A172 (cell line): Measurements from ENCODE around the gene POU2AF3. TPM values are rescaled to one million over a fixed set of nuclear protein-coding genes. Genes with fewer than 3 reads are reported as not detected.
"Not testable (repeated sequence)": the region's sequence is repeated elsewhere in the genome, so short reads cannot be mapped to it uniquely, and the experiment has no call there.

ENCODE experiments used
- DNase-seq: peaks from one replicate; pipeline ENCODE4 v3.0.0-alpha.2; 2015; ENCODE audit warnings: low spot score
- total RNA-seq: library from RNA; depleted of rRNA; stranded (reverse); fragments of >200 nt; shearing (Covaris generic); gene quantifications from 2 replicates; pipeline ENCODE4 v1.2.3, GENCODE V29; 2014; rRNA removed

The POU2AF3 gene
- total RNA-seq = not detected in 2 replicates

GRCh38 chr11:111298413-111299100 lies at the start of gene POU2AF3:
Gene POU2AF3, plus strand, starts transcription at chr11:111298546. Its CDS starts 36 bp downstream, at chr11:111298582.
- no peak for DNase-seq

GRCh38 chr11:111250936-111251335 lies 47.4 kb upstream of the POU2AF3 start:
- no peak for DNase-seq

- DNase-seq = no peak
Observed at GRCh38 chr11:111253131-111253530, 45.2 kb upstream of the POU2AF3 start.

GRCh38 chr11:111253630-111254029 lies 44.7 kb upstream of the POU2AF3 start:
- no peak for DNase-seq

DNA sequence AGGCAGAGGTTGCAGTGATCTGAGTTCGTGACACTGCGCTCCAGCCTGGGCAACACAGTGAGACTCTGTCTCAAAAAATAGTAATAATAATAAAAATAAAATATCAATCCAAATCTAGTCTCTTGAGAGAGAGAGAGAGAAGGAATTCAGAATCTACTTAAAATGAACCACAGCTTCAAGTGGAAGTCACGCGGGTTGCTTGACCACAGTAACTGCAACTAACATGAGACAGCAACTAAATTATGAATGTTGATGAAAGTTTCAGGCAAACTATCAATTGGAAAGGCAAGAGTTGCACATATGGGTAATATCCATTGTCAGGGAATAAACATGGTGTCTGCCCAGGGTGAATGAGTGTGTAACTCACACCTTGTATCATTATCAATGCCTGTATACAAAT lies 40.3 kb upstream of the POU2AF3 start:
- no peak for DNase-seq

DNA sequence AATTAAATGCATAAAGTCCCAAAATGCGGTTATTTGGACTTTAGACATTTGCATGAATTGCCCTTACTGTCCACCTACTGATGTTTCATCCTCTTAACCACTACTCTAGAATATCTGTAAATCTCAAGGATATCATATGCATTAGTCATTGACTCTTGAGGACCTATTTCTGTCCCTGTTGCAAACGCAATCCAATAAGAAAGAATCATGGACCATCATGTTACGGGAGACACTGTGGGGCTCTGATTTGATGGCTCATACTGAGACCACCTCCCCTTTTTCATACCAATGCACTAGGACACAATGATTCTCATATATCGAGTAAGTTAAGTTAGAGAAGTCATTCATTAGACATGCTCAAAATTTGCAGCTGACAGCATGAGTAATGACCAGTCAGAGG lies 38.5 kb upstream of the POU2AF3 start:
- no peak for DNase-seq

- DNase-seq = no peak
Observed at GRCh38 chr11:111260811-111261210, 37.5 kb upstream of the POU2AF3 start.

- DNase-seq = no peak
Observed at GRCh38 chr11:111264646-111265045, 33.7 kb upstream of the POU2AF3 start.

GRCh38 chr11:111265421-111265820 lies 32.9 kb upstream of the POU2AF3 start:
- DNase-seq = no peak

GRCh38 chr11:111268303-111268702 lies 30.0 kb upstream of the POU2AF3 start:
- not testable (repeated sequence) for DNase-seq

DNA sequence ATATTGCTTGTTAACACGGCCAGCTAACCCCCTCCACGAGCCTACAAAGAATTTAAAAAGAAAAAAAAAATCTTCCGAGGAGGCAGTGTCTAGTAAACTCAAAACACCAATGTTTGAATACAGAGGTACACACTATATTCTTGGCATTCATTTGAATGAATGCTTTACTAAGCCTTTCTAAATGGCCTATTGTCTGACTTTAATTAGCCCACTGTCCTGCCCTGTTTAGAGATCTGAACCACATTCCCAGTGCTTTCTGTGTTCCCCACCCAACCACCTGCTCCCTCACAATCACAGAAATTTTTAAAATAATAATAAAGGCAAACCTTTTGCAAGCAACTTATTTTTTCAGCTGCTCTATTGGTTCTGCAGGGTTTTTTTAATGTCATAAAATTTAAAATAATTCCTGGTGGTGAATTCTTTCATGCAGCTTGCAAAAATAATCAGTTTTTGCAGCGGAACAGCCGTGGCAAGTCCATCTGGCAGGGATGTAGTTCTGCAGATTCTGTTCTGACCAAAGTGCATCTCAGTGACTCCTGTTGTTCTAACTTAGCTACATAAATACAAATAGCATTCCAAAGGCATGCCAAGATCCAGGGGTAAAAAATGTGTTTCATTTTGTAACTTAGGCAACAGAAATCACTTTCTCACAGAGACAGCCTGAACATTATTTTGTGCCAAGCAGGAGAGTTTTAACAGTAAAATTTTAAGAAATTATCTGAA lies 29.0 kb upstream of the POU2AF3 start:
- DNase-seq = no peak

DNA sequence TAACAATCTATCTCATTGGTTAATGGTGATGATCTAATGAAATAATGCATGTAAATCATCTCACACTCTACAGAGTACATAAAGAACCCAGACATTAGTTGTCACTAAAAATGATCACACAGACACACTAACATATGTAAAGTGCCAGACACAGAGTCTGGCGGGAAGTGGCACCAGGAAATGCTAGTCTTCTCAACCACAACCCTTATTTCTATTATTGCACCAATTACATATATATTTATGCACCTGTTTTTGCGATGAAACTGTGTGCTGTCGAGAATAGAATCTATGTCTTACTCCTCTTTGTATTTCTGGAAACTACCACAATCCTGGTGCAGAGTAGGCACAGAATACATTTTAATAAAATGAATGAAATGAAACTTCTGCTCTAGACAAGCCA lies 25.9 kb upstream of the POU2AF3 start:
- DNase-seq = no peak

DNA sequence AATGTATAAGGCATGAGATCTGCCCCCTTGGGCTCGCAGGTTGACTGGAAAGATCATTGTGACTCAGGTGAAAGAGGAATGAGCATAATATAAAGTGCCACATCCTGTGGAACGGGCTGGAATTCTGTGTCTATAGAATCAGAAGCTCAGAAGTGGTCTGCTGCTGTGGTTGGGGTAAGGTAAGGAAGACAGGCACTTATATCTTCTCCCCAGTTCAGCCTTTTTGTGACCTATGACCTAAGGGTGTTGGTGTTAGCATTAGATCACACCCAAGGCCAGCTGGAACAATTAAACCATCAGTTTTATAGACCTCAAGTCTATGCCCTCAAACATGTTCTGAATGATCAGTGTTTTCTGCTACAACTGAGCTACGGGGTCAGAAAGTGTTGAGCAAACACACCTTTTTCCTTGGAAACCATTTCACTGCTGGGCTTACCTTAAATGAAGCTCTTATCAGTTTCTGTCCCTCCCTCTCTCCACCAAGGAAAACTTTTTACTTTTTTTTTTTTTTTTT lies 15.7 kb upstream of the POU2AF3 start:
- no peak for DNase-seq

DNA sequence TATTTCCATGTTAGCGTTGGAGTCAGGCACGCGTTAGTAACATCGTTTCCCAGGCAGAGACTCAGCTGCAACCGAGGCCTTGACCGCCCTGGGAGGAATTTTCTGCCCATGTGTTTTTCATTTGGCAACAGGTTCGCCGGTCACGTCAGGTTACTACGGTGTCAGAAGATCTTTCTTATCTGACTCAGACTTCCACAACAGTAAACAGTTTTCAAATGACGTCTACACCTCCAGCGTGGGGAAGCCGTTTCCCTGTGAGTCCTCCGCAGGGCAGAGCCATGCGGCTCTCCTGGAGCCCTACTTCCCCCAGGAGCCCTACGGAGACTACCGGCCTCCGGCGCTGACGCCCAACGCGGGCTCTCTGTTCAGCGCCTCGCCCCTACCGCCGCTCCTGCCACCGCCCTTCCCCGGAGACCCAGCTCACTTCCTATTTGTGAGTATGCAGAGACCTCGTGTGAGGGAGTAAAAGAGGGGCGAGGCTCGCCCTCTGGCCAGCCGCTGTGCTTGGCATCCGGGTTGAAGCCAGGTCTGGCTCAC lies 14.3 kb upstream of the POU2AF3 start:
- no peak for DNase-seq

- DNase-seq = no peak
Observed at GRCh38 chr11:111285189-111286091, 12.9 kb upstream of the POU2AF3 start.

DNA sequence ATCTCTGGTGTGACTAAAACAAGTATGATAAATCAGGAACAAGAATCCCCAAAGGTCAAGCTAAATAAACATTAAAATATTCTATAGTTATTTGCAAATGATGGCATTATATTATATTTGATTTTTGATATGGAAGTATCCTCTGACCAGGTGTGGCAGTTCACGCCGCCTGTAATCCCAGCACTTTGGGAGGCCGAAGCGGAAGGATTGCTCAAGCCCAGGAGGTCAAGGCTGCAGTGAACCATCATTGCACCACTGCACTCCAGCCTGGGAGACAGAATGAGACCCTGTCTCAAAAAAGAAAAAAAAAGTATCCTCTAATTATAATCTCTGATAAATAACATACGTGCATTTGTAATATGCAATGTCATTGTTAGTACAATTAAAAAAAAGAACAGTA lies 6.6 kb upstream of the POU2AF3 start:
- DNase-seq = no peak

DNA sequence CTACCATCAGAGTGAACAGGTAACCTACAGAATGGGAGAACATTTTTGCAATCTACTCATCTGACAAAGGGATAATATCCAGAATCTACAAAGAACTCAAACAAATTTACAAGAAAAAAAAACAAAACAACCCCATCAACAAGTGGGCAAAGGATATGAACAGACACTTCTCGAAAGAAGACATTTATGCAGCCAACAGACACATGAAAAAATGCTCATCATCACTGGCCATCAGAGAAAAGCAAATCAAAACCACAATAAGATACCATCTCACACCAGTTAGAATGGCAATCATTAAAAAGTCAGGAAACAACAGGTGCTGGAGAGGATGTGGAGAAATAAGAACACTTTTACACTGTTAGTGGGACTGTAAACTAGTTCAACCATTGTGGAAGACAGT lies 5.9 kb upstream of the POU2AF3 start:
- DNase-seq = not testable (repeated sequence)

DNA sequence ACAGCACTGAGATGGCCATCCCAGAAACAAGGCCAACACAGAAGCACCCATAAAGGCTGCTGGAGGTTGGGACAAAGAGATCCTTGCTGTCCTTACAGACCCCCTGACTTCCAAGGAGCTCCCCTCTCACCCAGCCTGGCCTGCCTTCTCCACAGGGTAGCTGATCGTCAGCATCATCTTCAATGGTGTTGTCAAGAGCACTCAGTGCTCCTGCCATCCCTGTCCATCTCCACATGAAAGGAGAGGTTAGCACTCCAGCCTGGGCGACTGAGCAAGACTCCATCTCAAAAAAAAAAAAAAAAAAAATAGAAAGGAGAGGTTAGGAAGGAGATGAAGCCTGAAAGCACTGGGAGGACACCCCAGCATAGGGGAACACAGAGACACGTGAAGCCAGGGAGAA lies 2.1 kb upstream of the POU2AF3 start:
- no peak for DNase-seq

GRCh38 chr11:111297696-111298095 lies 650 bp upstream of the POU2AF3 start:
- no peak for DNase-seq

GRCh38 chr11:111299101-111300026 lies 1.0 kb downstream of the POU2AF3 start:
- DNase-seq = peak; percentile 16

DNA sequence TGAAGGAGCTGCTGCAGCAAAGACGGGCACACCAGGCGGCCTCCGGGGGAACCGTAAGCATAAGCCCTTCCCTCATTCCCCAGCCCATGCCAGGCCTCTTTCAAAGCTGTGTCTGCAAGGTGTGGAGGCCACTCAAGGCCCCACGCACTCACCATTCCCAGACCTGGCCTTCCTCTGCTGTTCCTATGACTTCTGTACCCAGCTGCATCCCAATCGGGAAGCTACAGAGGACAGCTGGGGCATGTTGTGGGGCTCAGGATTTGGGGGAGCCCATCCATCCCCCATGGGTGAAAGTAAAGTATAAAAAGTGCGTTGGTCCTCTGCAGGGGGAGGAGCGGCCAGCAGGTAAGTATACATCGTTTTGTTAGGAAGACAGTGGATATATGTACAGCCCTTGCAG lies 2.2 kb downstream of the POU2AF3 start:
- DNase-seq = no peak
